ENCODE measurements around the gene IFI27L1.

IFI27L1 gene

DNA sequence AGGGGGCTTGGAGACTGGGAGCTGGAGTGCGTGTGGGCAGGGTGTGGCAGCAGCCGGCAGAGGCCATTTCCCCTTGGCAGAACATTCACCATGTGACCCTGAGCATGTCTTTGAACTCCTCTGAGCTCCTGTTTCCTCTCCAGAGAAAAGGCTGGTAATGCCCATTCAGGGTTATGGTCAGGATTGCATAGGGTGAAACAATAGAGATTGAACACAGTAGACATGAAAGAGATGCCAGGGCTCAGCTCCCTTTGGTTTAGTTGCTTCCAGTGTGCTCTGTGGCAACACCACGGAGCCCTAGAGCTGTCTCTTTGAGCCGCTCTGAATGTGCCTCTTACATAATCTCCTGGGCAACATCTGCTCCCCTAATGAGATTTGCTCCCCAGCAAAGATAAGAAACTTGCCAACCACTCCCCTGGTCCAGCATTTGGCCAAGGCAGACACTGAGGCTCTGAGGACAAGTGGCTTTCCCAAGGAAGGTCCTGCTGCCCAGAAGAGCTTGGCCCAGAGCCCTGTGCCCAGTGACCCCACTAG is 34.0 kb downstream of the IFI27L1 start:
- no peak for DNase-seq

- no peak for DNase-seq
Observed at GRCh38 chr14:94115631-94116030, 34.5 kb downstream of the IFI27L1 start.

GRCh38 chr14:94116701-94117100 is 35.6 kb downstream of the IFI27L1 start:
- DNase-seq, result no peak

DNA sequence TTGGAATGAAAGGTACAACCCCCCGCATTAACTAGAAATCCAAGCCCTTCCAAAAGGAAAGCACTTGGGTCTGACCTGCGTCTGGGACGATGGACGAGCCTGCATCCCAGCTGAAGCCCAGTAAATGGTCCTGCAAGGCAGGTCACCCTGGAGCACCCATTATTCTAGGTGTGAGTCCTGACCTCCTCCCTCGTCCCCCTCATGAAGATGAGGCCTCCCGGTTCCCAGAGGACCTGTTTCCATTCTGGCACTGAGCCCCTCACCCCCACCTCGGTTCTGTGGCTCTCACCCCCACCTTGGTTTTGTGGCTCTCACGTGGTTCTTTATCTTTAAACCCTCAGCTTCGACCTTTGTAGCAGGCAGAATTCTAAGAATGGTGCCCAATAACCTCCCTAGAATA is 36.7 kb downstream of the IFI27L1 start:
- no peak for DNase-seq

GRCh38 chr14:94119071-94119470 is 38.0 kb downstream of the IFI27L1 start:
- no peak for DNase-seq

GRCh38 chr14:94120667-94121340 is 39.7 kb downstream of the IFI27L1 start:
- DNase-seq, result no peak

DNA sequence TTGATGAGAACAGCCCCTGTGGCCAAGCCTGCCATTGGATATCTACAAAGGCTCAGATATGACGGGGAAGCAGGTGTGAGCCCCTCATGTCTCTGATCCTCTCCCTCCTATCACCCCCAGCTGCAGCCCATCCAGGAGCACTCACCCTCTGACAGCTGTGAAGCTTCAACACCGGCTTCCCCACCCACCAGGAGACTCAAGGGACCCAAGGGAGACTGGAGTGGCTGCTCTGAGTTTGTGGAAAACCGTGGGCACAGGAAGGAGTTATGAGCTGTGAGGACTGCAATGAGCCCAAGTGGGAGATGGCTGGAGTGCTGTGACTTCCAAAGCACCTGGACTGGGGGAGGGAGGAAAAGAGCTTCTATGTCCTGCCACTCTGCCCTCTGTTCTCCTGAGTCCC is 40.4 kb downstream of the IFI27L1 start:
- no peak for DNase-seq

- no peak for DNase-seq
Observed at GRCh38 chr14:94122438-94122837, 41.3 kb downstream of the IFI27L1 start.

DNA sequence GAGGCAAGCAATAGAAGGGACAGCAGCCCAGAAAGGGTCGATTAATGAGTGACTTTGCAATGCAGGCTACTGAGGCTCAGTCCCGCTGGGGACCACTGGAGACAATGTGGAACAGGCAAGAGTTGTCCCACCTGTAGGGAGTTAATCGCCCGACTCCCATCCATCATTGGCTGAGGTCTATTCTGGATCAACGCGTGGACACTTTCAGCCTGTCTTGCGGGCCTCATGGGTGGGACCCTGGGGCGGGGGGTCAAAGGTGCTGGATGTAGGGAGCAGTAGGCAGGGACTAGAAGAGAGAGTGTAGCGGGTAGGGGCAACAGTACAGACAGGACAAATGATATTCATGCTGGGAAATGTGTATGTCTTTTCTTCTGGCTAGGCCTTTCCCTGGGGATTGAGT is 42.2 kb downstream of the IFI27L1 start:
- no peak for DNase-seq

GRCh38 chr14:94123868-94124267 is 42.8 kb downstream of the IFI27L1 start:
- no peak for DNase-seq

GRCh38 chr14:94124582-94125377 is 43.7 kb downstream of the IFI27L1 start:
- DNase-seq, result no peak

DNA sequence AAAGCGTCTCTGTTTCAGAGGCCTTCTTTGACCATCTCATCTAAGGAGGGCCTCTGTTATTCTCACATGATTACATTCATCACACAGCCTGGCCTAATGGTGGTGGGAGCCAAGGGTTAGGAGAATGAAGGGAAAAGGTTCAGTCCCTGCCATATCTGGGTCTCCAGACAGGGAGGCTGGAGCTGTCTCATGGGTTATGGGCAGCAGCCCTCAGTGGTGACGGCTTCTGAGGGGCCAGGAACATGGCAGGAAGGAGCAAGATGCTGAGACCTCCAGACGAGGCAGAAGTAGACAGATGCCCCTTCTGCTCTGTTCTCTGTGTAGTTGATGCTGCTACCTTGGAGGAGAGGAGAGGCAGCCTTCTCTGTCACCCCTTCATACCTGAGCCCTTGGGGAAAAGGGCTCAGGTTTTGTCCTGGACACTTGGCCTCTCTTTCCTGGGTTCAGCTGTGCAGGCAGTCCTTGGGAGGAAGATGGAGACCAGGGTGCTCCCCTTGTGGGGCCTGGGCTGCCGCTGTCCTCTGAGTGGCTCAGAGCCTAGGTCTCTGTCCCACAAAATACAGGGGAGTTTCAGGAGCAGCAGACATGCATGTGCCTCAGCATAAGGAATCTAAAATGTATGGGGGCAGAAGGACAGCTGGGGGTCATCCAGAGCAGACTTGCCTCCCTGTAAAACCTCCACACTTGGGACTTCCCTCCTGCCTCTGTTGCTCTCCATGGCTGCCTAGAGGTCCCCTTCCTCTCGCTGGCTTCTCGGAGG is 44.7 kb downstream of the IFI27L1 start:
- no peak for DNase-seq

- DNase-seq, result no peak
Observed at GRCh38 chr14:94126419-94126677, 45.2 kb downstream of the IFI27L1 start.

GRCh38 chr14:94126800-94127199 is 45.7 kb downstream of the IFI27L1 start:
- no peak for DNase-seq

DNA sequence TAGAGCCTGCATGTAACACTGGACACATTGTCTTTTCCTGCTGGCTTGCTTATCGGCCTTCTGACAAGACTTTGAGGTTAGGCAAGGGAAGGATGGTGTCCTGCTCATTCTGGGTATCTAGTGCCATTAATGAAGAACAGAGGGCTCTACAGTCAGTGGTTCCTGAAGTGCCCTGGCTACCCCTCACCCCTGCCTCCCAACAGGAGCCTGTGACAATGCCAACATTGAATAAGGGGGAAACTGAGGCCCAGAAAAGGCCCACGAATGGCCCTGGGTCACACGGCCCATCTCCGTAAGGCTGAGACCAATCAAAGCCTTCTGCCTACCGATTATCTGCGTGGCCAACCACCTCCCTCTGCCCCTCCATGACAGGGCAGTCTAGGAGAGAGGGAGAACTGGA is 46.2 kb downstream of the IFI27L1 start:
- no peak for DNase-seq

- no peak for DNase-seq
Observed at GRCh38 chr14:94128216-94128839, 47.2 kb downstream of the IFI27L1 start.

DNA sequence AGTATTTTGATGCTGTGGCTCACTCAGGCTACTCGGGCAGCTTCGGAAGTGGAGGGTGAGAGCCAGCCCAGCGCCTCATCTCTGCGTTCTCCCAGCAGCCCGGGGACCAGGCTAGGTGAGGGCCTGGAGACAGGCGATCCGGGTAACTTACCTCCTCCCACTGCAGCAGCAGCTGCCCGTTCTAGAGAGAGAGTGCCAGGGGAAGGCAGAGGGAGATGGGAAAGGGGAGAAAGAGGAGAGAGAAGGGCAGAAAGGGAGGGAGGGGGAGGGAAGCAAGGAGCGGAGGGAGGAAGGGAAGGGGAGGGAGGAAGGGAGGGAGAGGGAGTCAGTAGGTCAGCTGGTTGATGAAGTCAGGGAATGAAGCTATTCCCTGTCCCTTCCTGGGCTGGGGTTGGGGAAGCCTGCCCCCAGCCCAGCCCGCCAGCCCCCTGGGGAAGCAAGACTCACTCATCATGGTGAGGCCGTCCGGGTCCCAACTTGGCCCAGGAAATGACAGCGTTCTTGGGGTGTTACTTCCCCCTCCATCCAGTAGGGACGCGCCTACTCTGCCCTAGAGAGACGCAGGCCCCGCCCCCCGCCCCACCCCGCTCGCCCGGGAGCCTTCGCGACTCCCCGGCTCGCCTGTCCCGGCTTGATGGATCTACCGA is 48.1 kb downstream of the IFI27L1 start, which contains the start of gene IFI27L2:
Gene IFI27L2 (minus strand): TSS at position 494 of the 647 bp plus-strand sequence. CDS start 40 bp downstream, at position 454.
- peak; percentile 33 for DNase-seq

- DNase-seq, result no peak
Observed at GRCh38 chr14:94129758-94130414, 48.8 kb downstream of the IFI27L1 start.

GRCh38 chr14:94132285-94132887 is 51.3 kb downstream of the IFI27L1 start:
- DNase-seq, result no peak

DNA sequence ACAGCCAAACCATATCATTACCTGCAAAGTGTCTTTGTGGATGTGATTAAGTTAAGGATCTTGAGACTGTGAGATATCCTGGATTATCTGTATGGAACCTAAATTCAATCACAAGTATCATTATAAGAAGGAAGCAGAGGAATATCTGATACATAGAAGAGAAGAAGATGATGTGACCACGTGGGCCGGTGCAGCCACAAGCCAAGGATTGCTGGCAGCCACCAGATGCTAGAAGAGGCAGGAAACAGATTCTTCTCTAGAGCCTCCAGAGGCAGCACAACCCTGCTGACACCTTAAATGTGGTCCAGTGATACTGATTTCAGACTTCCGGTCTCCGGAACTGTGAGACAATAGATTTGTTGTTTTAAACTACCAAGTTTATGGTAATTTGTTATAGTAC is 54.4 kb downstream of the IFI27L1 start:
- DNase-seq, result no peak

GRCh38 chr14:94136575-94137331 is 55.6 kb downstream of the IFI27L1 start:
- peak; percentile 82 for DNase-seq
